Type B pancreatic cell (in vitro differentiated cells): Measurements from ENCODE around the gene GYPA. TPM values are rescaled to one million over a fixed set of nuclear protein-coding genes. Genes with fewer than 3 reads are reported as not detected.
"Not testable (repeated sequence)": the region's sequence is repeated elsewhere in the genome, so short reads cannot be mapped to it uniquely, and the experiment has no call there.

Experiments used
- DNase-seq: peaks from one replicate; pipeline ENCODE4 v3.0.0; 2021; ENCODE audit warnings: mixed read lengths; ENCODE audit not compliant: unreplicated experiment; ENCODE audit errors: extremely low spot score
- H3K27ac Mint-ChIP-seq: 2 replicates; pipeline ENCODE4 v1.8.0; 2021; ENCODE audit warnings: mild to moderate bottlenecking, mixed read lengths
- H3K27me3 Mint-ChIP-seq: 2 replicates; pipeline ENCODE4 v1.8.0; 2021; ENCODE audit warnings: mixed read lengths
- H3K36me3 Mint-ChIP-seq: 2 replicates; pipeline ENCODE4 v1.8.0; 2021; ENCODE audit warnings: mixed read lengths
- H3K4me1 Mint-ChIP-seq: one replicate; pipeline ENCODE4 v1.8.0; 2021; ENCODE audit warnings: mixed read lengths; ENCODE audit not compliant: unreplicated experiment
- H3K4me3 Mint-ChIP-seq: 2 replicates; pipeline ENCODE4 v1.8.0; 2021; ENCODE audit warnings: mild to moderate bottlenecking, mixed read lengths
- H3K9me3 Mint-ChIP-seq: 2 replicates; pipeline ENCODE4 v1.8.0; 2021; ENCODE audit warnings: mixed read lengths
- CTCF ChIP-seq: fragments of 200-600 bp; sonication (generic); conservative IDR thresholded peaks from 2 replicates; pipeline ENCODE4 v1.5.0; 2021; ENCODE audit warnings: antibody characterized with exemption, mild to moderate bottlenecking
- long read RNA-seq: library from polyadenylated mRNA; unstranded; transcript quantifications from one replicate; pipeline ENCODE4 v2.0.0, GENCODE V29; 2020
- total RNA-seq: library from RNA; stranded (reverse); gene quantifications from 2 replicates; pipeline ENCODE4 v1.2.1, GENCODE V29; 2021; ENCODE audit warnings: low replicate concordance

Gene GYPA
- total RNA-seq = not detected in 2 replicates
- long read RNA-seq = 0 reads

DNA sequence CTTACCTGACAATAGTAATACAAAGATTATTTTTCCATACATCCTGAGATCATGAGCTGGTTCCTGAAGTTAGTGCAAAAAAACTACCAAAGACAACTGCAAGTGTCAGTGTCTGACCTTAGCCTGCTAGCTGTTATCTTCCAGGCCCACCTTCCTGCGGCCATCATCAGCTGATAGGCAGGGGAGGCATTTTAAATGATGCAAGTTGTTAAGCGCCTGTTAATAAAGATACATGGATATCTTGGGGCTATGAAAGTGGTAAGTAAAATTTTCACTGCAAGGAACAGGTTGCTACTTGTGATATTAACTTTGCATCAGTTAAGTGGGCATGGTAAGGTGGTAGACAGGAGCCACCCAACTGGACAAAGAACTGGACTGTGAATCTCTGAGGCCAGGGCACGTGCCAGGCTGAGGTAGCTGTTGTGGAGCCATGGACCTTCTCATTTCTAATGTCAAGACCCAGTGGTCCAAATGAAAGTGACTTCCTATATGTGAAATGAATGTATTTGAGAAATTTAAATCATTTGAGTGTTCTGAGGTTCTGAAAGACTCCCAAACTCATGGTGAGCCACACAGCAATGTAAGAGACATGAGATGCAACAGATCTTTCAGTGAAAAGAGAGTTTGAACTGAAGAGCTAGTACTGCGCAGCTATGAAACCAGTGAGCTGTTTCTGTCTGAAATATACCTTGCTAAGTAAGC, at the start of gene GYPA:
Gene GYPA (minus strand): TSS at position 125 of the 702 bp plus-strand sequence. CDS start 83 bp downstream, at position 42.
- H3K27me3 Mint-ChIP-seq, H3K9me3 Mint-ChIP-seq, H3K27ac Mint-ChIP-seq, H3K4me3 Mint-ChIP-seq, H3K4me1 Mint-ChIP-seq, H3K36me3 Mint-ChIP-seq, DNase-seq: not testable (repeated sequence)

GRCh38 chr4:144190009-144190408, 49.5 kb upstream of the GYPA start:
- Mint-ChIP-seq H3K27ac (no peak overlapping the region), H3K4me1 (no peaks in the 10 kb centered on the region), H3K9me3 (no peaks in the 10 kb centered on the region), H3K4me3 (no peak overlapping the region), H3K27me3 (peaks cover 5% of the 10 kb centered on the region), H3K36me3 (no peaks in the 10 kb centered on the region)
- DNase-seq = no peak
- no peak for TF ChIP-seq CTCF

DNA sequence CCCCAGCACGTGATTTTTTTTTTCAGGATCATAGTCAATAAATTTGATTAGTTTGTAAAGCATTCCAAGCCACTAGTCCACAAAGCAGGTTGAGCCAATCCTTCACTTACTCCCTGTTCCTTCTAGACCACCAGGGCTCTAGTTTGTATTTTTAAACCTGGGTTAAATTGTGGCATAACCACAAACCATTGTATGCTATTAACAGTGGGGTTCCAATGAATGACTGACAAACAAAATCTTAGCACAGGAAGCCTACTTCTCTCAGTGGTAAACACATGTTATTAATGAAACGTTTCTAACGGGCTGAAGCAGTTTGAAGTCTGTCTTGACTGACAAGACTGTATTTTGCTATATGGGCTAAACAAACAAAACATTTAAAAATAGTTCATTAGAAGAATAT, 48.6 kb upstream of the GYPA start:
- H3K4me3 Mint-ChIP-seq = no peak overlapping the region
- H3K4me1 Mint-ChIP-seq = no peaks in the 10 kb centered on the region
- H3K9me3 Mint-ChIP-seq = no peaks in the 10 kb centered on the region
- TF ChIP-seq CTCF = no peak
- H3K27me3 Mint-ChIP-seq = peaks cover 5% of the 10 kb centered on the region
- no peak for DNase-seq
- H3K36me3 Mint-ChIP-seq = no peaks in the 10 kb centered on the region
- no peak overlapping the region for H3K27ac Mint-ChIP-seq

DNA sequence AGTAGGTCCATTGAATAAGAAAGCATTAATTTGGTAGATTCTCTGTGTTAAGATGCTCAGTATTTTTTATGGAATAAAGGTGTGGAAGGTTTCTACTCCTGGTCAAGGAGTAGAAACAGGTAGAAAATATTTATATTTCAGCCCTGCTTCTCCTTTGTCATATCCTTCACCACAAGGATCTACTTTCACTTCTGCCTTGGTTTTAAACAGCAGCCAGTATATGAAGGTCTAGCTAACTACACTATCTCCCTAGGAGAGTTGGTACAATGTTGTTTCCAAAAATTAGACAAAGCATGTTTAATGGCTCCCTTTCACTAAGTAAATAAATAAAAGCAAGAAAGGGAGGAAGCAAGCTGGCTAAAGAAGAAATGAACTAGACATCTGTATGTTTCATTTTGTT, 44.6 kb upstream of the GYPA start:
- no peak for TF ChIP-seq CTCF
- no peak overlapping the region for H3K4me3 Mint-ChIP-seq
- no peaks in the 10 kb centered on the region for H3K27me3 Mint-ChIP-seq
- H3K9me3 Mint-ChIP-seq = no peaks in the 10 kb centered on the region
- H3K36me3 Mint-ChIP-seq = no peaks in the 10 kb centered on the region
- DNase-seq = no peak
- no peak overlapping the region for H3K27ac Mint-ChIP-seq
- no peaks in the 10 kb centered on the region for H3K4me1 Mint-ChIP-seq

DNA sequence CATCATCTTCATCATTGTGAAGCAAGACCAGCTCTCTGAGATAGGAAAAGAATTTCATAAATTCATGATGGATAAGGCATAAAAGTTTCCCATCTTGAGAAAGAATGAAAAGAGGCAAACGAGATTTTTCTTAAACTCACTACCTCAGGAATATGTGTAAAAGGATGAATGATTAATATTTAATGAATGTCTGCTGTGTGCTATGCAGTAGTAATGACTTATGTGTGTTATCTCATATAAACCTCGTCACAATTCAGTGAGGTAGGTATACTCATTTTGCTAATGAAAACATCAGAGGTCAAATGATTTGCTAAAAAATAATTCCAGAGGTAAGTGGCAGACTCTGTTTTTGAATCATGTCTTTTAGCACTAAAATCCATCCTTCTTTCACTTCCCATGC, 42.6 kb upstream of the GYPA start:
- no peak overlapping the region for H3K4me3 Mint-ChIP-seq

More for the DNA sequence above, 42.6 kb upstream of the GYPA start:
- Mint-ChIP-seq H3K27ac (no peak overlapping the region), H3K36me3 (no peaks in the 10 kb centered on the region), H3K27me3 (no peaks in the 10 kb centered on the region), H3K4me1 (peaks cover 11% of the 10 kb centered on the region), H3K9me3 (no peaks in the 10 kb centered on the region)
- DNase-seq = no peak
- TF ChIP-seq CTCF = no peak
